Subcutaneous abdominal adipose tissue (tissue), 5 donors: ENCODE results near the gene MLN.

ENCODE experiments used
- H3K27ac ChIP-seq: one replicate; pipeline ENCODE4 v1.7.0; 2013; ENCODE audit warnings: low read depth, mild to moderate bottlenecking, inconsistent platforms, low read length, moderate library complexity
- H3K27me3 ChIP-seq, 5 donors: one replicate each; pipeline ENCODE4 v1.7.0; 2013; ENCODE audit warnings: low read length in 5 of 5, inconsistent platforms in 1 of 5; ENCODE audit not compliant: control insufficient read depth in 5 of 5, insufficient read depth in 4 of 5
- H3K36me3 ChIP-seq, 5 donors: one replicate each; pipeline ENCODE4 v1.7.0; 2013; ENCODE audit warnings: low read length in 5 of 5; ENCODE audit not compliant: control insufficient read depth in 5 of 5, insufficient read depth in 5 of 5
- H3K4me1 ChIP-seq, 5 donors: one replicate each; pipeline ENCODE4 v1.7.0; 2013; ENCODE audit warnings: low read length in 5 of 5, mild to moderate bottlenecking in 3 of 5, moderate library complexity in 1 of 5; ENCODE audit not compliant: control insufficient read depth in 5 of 5, insufficient read depth in 5 of 5
- H3K4me3 ChIP-seq, 5 donors: one replicate each; pipeline ENCODE4 v1.7.0; 2013; ENCODE audit warnings: low read length in 5 of 5, low read depth in 1 of 5
- H3K9ac ChIP-seq, 5 donors: one replicate each; pipeline ENCODE4 v1.7.0; 2013; ENCODE audit warnings: low read length in 5 of 5, mild to moderate bottlenecking in 4 of 5, moderate library complexity in 3 of 5
- H3K9me3 ChIP-seq, 5 donors: one replicate each; pipeline ENCODE4 v1.7.0; 2013; ENCODE audit warnings: low read length in 5 of 5; ENCODE audit not compliant: control insufficient read depth in 5 of 5
- donor health status: healthy.
- donor health status: healthy.
- donor health status: healthy.
- donor health status: healthy.
- donor health status: healthy.

The MLN gene

DNA sequence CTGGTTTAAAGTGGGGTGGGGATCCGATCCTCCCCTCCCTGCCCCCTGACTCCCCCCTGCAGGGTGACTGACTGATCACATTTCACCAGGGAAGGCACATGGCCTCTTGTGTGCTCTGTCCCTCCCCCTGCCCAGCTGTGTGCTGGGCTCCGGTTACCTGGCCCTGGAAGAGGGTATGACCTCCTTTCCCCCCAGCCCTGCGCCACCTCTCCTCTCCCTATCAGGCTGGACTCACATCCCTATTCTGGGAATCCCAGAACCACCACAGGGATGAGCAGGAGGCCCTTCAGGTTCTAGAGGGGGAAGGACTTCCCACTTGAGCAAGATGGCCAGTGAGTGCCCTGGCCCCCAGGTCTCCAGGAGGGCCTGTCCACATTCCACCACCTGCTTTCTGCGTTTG, 55.0 kb downstream of the MLN start:
- Histone ChIP-seq H3K9ac (no peak overlapping the region), H3K27ac (no peak overlapping the region), H3K27me3 (peaks cover 0 to 17% (median 14%) of the 10 kb centered on the region in 5 donors), H3K4me1 (peaks cover 0 to 12% (median 0%) of the 10 kb centered on the region in 5 donors), H3K4me3 (no peak overlapping the region), H3K36me3 (no peaks in the 10 kb centered on the region), H3K9me3 (no peaks in the 10 kb centered on the region)

DNA sequence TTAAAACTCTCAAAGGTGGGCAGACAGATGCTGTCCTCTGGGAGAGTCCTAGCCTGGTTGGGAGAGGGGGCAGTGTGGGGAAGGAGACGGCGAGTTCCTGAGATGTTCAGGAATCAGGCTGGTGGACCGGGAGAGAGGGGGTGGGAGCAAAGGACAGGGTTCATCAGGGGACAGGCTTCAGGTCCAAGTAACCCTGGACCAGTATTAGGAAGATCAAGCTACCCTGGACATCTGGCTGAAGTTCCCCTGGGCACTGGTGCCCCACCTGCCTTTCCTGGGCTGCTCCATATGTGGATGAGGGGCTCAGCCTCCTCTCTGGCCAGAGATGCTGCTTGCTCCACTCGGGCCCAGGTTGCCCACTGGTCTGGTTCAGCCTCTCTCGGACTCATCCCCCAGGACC, 56.0 kb downstream of the MLN start:
- Histone ChIP-seq H3K27me3 (peaks cover 3 to 22% (median 18%) of the 10 kb centered on the region in 5 donors), H3K4me1 (peaks cover 0 to 12% (median 0%) of the 10 kb centered on the region in 5 donors), H3K4me3 (no peak overlapping the region), H3K36me3 (no peaks in the 10 kb centered on the region), H3K27ac (no peak overlapping the region), H3K9ac (no peak overlapping the region), H3K9me3 (no peaks in the 10 kb centered on the region)

DNA sequence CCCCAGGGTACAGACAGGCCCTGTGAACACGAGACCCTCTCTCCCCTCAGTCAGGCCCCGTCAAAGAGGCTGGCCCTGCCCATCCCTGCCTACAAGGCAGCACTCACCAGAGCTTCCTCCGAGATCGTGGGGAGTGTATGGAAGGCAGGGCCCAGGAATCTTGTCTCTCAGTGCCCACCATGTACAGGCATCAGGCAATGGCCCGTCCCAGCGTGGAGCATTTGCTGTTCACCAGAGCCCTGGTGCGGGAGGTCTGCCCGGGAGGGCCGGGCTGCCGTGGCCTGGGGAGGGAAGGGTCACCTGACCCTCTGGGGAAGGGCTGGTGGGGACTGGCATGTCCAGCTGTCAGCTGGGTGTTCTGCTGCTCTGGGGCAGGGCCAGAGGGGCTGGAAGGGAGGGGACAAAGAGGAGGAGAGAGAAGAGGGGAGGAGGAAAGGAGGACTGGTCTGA, 57.1 kb downstream of the MLN start, which contains the start of gene IP6K3:
Gene IP6K3 (minus strand): TSS at position 255 of the 450 bp plus-strand sequence. CDS start 11,429 bp downstream, outside the sequence.
- H3K9ac ChIP-seq, result no peak within 1 kb of the TSS
- no peaks in the 10 kb centered on the region for H3K36me3 ChIP-seq
- H3K27me3 ChIP-seq, result peaks cover 10 to 32% (median 21%) of the 10 kb centered on the region in 5 donors
- H3K4me1 ChIP-seq, result peaks cover 0 to 12% (median 0%) of the 10 kb centered on the region in 5 donors
- no peak within 1 kb of the TSS for H3K27ac ChIP-seq
- no peak within 1 kb of the TSS for H3K4me3 ChIP-seq
- no peaks in the 10 kb centered on the region for H3K9me3 ChIP-seq

DNA sequence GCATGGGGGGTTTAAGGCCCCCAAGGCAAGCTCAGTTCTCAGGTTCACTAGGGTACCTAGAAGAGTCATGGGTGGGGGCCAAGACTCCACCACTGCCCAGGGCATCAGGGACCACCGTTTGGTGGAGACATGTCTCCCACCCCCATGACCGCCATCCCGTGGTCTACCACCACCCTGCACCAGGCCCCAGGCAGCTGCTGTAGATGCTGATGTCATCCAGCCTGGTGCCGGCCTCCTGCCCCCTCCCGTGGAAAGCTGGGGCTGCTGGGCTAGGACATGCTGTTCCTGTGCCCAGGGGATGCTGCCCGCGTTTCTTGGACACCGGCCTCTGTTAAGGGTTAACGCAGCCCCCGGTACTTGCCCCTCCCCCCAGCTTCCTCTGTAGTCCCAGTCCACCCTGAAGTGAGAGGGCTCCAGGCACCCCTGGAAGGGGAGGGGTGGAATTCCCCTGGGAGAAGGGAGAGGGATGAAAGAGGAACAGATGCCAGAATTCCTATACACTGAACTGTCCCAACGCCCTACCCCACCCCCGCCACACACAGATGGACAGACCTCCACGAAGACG, 57.7 kb downstream of the MLN start:
- H3K9me3 ChIP-seq, result no peaks in the 10 kb centered on the region
- peaks cover 0 to 7% (median 0%) of the 10 kb centered on the region in 5 donors for H3K4me1 ChIP-seq
- H3K27me3 ChIP-seq, result peaks cover 10 to 32% (median 21%) of the 10 kb centered on the region in 5 donors
- H3K4me3 ChIP-seq, result no peak overlapping the region
- H3K9ac ChIP-seq, result no peak overlapping the region
- no peaks in the 10 kb centered on the region for H3K36me3 ChIP-seq
- H3K27ac ChIP-seq, result no peak overlapping the region

DNA sequence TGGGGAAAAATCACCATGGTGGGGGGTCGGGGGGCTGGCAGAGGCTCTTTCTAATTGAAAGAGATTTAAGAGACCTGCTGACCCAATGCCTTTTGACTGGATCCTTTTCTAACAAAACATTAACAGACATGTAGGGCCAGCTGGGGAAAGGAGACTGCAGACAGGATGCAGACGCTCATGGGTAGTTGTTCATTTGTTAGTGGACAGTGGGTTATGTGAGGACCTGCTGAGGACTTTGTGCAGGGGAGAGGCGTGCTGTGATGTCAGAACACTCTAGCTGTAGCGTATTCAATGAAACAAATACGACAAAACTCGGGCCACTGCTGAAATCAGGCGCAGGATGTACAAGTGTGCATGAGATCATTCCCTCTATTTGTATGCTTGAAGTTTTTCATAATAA, 58.3 kb downstream of the MLN start:
- H3K9ac ChIP-seq, result no peak overlapping the region
- H3K9me3 ChIP-seq, result no peaks in the 10 kb centered on the region
- no peak overlapping the region for H3K4me3 ChIP-seq
- H3K27ac ChIP-seq, result no peak overlapping the region
- peaks cover 10 to 34% (median 21%) of the 10 kb centered on the region in 5 donors for H3K27me3 ChIP-seq
- H3K4me1 ChIP-seq, result peaks cover 0 to 2% (median 0%) of the 10 kb centered on the region in 5 donors
- H3K36me3 ChIP-seq, result no peaks in the 10 kb centered on the region

DNA sequence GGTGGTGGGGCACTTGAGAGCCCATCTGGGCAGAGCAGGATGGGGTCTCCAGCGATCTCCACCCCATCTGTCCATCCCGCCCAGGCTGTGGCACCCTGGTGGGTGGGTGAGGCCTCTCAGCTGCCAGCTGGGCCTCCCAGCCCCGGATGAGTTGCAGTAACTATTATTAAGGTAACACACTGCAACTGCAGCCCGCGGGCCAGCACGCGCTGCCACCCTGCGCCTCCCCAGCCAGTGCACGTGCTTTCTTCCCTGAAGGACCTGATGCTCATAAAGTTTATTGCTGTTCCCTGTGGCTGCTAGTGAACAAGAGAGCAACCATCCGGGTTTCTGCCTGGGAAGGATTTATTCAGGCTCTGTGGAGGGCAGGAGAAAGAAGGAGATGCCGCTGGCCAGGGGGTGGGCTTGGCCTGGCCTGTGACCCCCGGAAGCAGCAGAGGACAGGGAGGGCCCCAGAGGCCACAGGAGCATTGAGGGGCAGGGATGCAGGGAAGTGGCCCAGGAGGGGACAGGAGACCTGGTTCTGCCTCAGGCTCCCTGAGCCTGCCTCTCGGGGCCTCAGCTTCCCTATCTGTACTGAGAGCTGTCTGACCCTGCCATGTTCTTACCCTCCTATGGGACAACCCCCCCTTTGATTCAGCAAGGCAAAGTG, 58.8 kb downstream of the MLN start:
- no peak overlapping the region for H3K4me3 ChIP-seq
- H3K9ac ChIP-seq, result no peak overlapping the region
- H3K27ac ChIP-seq, result no peak overlapping the region

More for the DNA sequence above, 58.8 kb downstream of the MLN start:
- no peaks in the 10 kb centered on the region for H3K9me3 ChIP-seq
- no peaks in the 10 kb centered on the region for H3K36me3 ChIP-seq
- peaks cover 10 to 34% (median 21%) of the 10 kb centered on the region in 5 donors for H3K27me3 ChIP-seq
- H3K4me1 ChIP-seq, result peaks cover 0 to 2% (median 0%) of the 10 kb centered on the region in 5 donors
